ENCODE results near the gene CCL2.

The CCL2 gene

DNA sequence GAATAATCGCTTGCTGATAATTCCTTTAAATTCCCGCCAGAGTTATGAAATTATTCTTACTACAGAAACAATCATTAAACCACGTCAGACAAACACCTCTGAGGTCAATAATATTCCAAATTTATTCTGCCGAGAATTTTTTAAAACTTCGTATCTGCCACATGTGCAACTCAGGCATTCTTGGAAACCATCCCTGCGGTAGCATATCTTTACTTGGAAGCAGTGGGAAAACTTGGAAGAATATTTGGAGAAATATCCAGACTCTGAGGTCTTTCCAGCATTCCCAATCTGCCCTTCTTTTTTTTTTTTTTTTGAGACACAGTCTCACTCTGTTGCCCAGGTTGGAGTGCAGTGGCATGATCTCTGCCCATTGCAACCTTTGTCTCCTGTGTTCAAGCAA lies 28.5 kb downstream of the CCL2 start:
- TF ChIP-seq, protein P1, sequence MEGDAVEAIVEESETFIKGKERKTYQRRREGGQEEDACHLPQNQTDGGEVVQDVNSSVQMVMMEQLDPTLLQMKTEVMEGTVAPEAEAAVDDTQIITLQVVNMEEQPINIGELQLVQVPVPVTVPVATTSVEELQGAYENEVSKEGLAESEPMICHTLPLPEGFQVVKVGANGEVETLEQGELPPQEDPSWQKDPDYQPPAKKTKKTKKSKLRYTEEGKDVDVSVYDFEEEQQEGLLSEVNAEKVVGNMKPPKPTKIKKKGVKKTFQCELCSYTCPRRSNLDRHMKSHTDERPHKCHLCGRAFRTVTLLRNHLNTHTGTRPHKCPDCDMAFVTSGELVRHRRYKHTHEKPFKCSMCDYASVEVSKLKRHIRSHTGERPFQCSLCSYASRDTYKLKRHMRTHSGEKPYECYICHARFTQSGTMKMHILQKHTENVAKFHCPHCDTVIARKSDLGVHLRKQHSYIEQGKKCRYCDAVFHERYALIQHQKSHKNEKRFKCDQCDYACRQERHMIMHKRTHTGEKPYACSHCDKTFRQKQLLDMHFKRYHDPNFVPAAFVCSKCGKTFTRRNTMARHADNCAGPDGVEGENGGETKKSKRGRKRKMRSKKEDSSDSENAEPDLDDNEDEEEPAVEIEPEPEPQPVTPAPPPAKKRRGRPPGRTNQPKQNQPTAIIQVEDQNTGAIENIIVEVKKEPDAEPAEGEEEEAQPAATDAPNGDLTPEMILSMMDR (IDR thresholded peaks at IDR 0.05; ENCODE audit: low read length, missing control alignments) = no peak
- H3K4me3 ChIP-seq (replicated peaks; ENCODE audit: low read depth, low read length) = no peak overlapping the region
- DNase-seq (ENCODE audit: low read depth) = no peak

DNA sequence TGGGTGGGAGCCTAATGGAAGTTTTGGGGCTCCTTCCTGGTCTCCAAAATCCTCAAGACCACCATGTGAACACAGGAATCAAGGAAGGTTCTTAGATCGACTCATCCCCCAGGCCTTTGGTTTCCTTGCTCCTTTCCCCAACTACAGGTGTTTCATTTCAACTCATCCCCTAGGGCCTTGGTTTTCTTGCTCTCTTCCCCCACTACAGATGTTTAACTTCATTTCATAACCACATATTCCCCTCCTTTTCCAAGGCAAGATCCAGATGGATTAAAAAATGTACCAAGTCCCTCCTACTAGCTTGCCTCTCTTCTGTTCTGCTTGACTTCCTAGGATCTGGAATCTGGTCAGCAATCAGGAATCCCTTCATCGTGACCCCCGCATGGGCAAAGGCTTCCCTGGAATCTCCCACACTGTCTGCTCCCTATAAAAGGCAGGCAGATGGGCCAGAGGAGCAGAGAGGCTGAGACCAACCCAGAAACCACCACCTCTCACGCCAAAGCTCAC lies 30.3 kb downstream of the CCL2 start, which contains the start of gene CCL11:
CCL11 (plus strand) TSS at position 457 of the 507 bp plus-strand sequence. CDS start 67 bp downstream, outside the sequence.
- DNase-seq (ENCODE audit: low read depth) = no peak
- TF ChIP-seq, protein P1 (IDR thresholded peaks at IDR 0.05; ENCODE audit: low read length, missing control alignments) = no peak
- H3K4me3 ChIP-seq (replicated peaks; ENCODE audit: low read depth, low read length) = no peak within 1 kb of the TSS

- no peak overlapping the region for H3K4me3 ChIP-seq (replicated peaks; ENCODE audit: low read depth, low read length)
- DNase-seq (ENCODE audit: low read depth) = peak; percentile 33
- TF ChIP-seq, protein P1 (IDR thresholded peaks at IDR 0.05; ENCODE audit: low read length, missing control alignments) = no peak
Measured at GRCh38 chr17:34287875-34288274, 32.8 kb downstream of the CCL2 start.

DNA sequence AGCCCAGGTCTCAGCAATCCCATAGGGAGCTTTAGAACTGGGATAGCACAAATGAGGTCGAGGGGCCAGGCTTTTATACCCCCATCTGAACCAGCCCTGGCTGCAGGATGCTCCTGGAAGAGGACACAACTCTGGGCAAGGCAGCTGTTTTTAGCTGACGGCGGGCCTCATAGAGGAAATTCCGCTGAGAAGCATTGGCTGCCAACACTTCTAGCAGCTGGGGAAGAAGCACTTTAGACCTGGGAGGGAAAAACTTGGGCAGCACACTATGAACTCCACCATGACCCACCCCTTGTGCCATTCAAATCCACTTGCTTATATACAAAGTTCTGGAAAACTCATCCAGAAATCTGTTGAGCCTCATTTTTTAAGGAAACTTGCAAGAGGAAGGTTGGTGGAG lies 35.5 kb downstream of the CCL2 start:
- DNase-seq (ENCODE audit: low read depth) = no peak
- H3K4me3 ChIP-seq (replicated peaks; ENCODE audit: low read depth, low read length) = no peak overlapping the region
- TF ChIP-seq, protein P1 (IDR thresholded peaks at IDR 0.05; ENCODE audit: low read length, missing control alignments) = no peak

- TF ChIP-seq, protein P1 (IDR thresholded peaks at IDR 0.05; ENCODE audit: low read length, missing control alignments) = no peak
- no peak for DNase-seq (ENCODE audit: low read depth)
- no peak overlapping the region for H3K4me3 ChIP-seq (replicated peaks; ENCODE audit: low read depth, low read length)
Measured at GRCh38 chr17:34291721-34292348, 36.8 kb downstream of the CCL2 start.

DNA sequence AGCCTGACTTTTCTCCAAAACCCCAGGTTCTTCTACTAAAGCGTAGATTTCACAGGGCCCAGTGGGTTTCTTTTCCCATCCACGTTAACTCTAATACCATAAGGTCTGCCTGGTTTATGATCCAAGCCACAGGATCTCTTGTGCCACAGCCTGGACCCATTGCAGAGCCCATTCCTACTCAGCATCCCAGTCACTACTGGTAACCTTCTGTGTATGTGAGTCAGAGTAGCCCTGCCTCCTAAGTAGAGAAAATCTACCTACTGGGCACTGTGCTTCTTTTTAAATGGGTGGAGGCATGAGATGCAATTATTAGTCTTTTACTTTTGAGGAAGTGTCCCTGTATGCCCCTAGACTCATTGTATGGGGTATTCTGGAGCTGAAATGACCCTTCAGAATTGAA lies 43.9 kb downstream of the CCL2 start:
- TF ChIP-seq, protein P1 (IDR thresholded peaks at IDR 0.05; ENCODE audit: low read length, missing control alignments) = no peak
- no peak for DNase-seq (ENCODE audit: low read depth)
- no peak overlapping the region for H3K4me3 ChIP-seq (replicated peaks; ENCODE audit: low read depth, low read length)

Data from fibroblast of pulmonary artery (primary cell).